Measurements from ENCODE around the gene FAU. TPM values are rescaled to one million over a fixed set of nuclear protein-coding genes. Genes with fewer than 3 reads are reported as not detected.
A peak's percentile ranks its signal among the peaks of the same experiment; 100 is the strongest.

Gene FAU
- total and polyA plus RNA-seq, 2 of the 13 experiments (the other 11 are each of a cell fraction or from before 2014, with no cell fraction given): 374 to 869 TPM

- peak; percentile 77 for TF ChIP-seq ZHX2 (IDR thresholded peaks at IDR 0.05; ENCODE audit: low read depth)
- TF ChIP-seq ZHX2 (CRISPR knock-in tag; IDR thresholded peaks at IDR 0.05; ENCODE audit: borderline replicate concordance): no peak
- TF ChIP-seq CCDC6 (CRISPR knock-in tag; IDR thresholded peaks at IDR 0.05): peak; percentile 81
- no peak for TF ChIP-seq NPAS2 (CRISPR knock-in tag; IDR thresholded peaks at IDR 0.05; ENCODE audit: borderline replicate concordance)
- peak; percentile 93 for TF ChIP-seq POLR2G (IDR thresholded peaks at IDR 0.05; ENCODE audit: low read depth, low read length)
- TF ChIP-seq ZNF639 (CRISPR knock-in tag; conservative IDR thresholded peaks at IDR 0.05): no peak
- peak; percentile 85 for TF ChIP-seq RFX3 (CRISPR knock-in tag; IDR thresholded peaks at IDR 0.05)
- no peak for TF ChIP-seq ZNF652 (CRISPR knock-in tag; IDR thresholded peaks at IDR 0.05; ENCODE audit: borderline replicate concordance, low read depth)
- no peak for TF ChIP-seq CBX1 (IDR thresholded peaks at IDR 0.05; ENCODE audit: low read depth)
- peak; percentile 61; the same call in 1 of the 2 replicates for TF ChIP-seq LBX2 (CRISPR knock-in tag; IDR thresholded peaks at IDR 0.05; ENCODE audit: borderline replicate concordance)
- no peak for TF ChIP-seq RCOR2 (CRISPR knock-in tag; IDR thresholded peaks at IDR 0.05)
- no peak for TF ChIP-seq TEF (CRISPR knock-in tag; IDR thresholded peaks at IDR 0.05)
- peak; percentile 99 for TF ChIP-seq NR2C2 (CRISPR knock-in tag; IDR thresholded peaks at IDR 0.05; ENCODE audit: borderline replicate concordance)
- no peak for TF ChIP-seq AKNA (CRISPR knock-in tag; IDR thresholded peaks at IDR 0.05; ENCODE audit: borderline replicate concordance)
- TF ChIP-seq DMAP1 (CRISPR knock-in tag; IDR thresholded peaks at IDR 0.05): peak; percentile 61; the same call in 1 of the 2 replicates
Measured at GRCh38 chr11:65117206-65118096, 4.5 kb downstream of the FAU start, which contains the start of gene ZNHIT2 (continued).

Data from HepG2 (cell line).